Measurements from ENCODE around the gene NOSTRIN. TPM values are rescaled to one million over a fixed set of nuclear protein-coding genes. Genes with fewer than 3 reads are reported as not detected.

NOSTRIN gene
- total and polyA plus RNA-seq, 5 donors: 21.2 to 33.2 (median 26.5) TPM

DNA sequence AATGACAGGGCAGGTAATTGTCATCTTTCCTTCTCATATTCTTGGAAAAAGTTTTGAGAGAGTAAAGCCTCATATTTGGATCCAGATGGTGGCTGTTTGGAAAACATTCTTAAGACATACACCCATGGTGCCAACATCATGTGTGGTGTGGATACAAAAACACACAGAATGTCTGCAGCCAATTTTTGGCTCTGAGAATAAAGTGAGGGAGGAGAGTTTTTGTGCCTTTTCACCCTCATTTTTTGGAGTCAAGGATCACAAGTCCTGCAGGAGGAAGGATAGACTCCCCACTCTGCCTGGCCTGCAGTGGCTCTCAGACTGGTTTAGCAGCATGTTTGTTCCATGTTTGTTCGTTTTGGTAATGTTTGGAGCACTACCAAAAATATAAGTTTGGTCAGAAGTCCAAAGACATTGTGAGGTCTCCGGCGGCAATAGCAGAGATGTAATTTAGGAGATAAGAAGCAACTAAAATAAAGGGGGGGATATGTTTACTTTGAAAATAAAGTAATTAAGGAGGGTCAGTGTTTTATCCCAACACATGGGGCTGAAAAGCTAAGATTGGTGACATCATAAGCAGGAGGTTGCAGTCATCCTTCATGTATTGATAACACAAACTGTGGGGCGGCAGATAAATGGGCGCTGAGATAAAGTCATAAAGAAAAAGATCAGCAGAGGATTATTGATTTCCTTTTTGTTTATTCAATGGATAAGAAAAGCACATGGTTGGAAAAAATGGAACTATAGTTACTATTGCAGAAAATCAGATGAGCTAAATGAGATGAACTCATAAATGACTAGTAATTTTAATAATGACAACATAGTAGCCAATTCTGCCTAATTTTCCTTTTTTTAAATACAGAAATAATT, 655 bp downstream of the NOSTRIN start:
- no peaks in the 10 kb centered on the region for H3K27me3 ChIP-seq (ENCODE audit: control insufficient read depth, insufficient read depth)

DNA sequence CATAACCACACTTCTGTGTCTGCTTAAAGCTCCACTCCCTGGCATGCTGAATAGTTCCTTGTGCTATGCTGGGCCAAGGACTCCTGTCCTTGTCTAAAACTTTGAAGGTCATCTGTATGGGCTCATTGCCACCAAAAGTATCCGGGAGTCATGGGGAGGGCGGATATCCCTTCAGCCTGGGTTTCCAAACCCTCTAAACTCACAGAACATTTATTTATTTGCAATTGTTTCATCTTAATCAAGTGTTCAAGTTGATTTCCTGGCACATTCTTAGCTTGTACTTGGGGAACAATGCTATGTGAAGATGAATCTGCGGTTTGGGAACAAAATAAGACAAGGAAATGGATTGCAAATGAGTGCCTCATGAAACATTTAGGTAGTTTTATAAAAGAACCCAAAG, 1.8 kb downstream of the NOSTRIN start:
- DNase-seq (no peak), ATAC-seq (peak; percentile 82 to 84)
- intact Hi-C loops (cut with DNase I): no loop called here
- peak overlapping the region; percentile 84 for H3K27ac ChIP-seq (ENCODE audit: low read length)
- no peaks in the 10 kb centered on the region for H3K9me3 ChIP-seq (ENCODE audit: control insufficient read depth, low read length)
- H3K27me3 ChIP-seq (ENCODE audit: control insufficient read depth, insufficient read depth): no peaks in the 10 kb centered on the region
- peaks cover 8% of the 10 kb centered on the region for H3K4me1 ChIP-seq (ENCODE audit: control insufficient read depth, insufficient read depth, low read length)
- H3K4me3 ChIP-seq (ENCODE audit: low read length): peak overlapping the region; percentile 67
- 46% methylated on average over 3 of the region's 3 CpGs for WGBS

More for the DNA sequence above, 655 bp downstream of the NOSTRIN start:
- Histone ChIP-seq H3K4me3 (ENCODE audit: low read length) (peak overlapping the region; percentile 72), H3K27ac (ENCODE audit: low read length) (peak overlapping the region; percentile 83), H3K9me3 (ENCODE audit: control insufficient read depth, low read length) (no peaks in the 10 kb centered on the region), H3K4me1 (ENCODE audit: control insufficient read depth, insufficient read depth, low read length) (peaks cover 8% of the 10 kb centered on the region)
- 46% methylated on average over 5 of the region's 5 CpGs for WGBS
- DNase-seq: no peak
- intact Hi-C loops (cut with DNase I): no loop called here
- peak in 1 of 2 donors; percentile 15 for ATAC-seq

DNA sequence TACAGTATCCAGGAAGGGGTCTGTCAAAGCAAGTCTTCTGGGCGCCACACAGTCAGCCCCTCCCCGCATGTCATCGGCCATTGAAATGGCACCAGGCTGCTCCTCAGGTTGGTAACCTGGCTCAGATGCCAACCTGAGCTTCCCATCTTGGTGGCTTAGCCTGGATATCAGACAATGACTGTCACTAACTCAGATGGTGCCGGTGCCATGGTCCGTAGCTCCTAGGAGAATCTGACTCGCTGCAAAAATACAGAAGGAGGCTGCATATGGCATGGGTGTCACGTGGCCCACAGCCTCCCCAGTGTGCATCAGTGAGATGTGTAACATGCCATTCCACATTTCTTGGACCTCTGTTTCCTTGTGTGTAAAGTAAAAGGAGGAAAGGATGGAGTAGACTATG, 3.2 kb downstream of the NOSTRIN start:
- Histone ChIP-seq H3K4me1 (ENCODE audit: control insufficient read depth, insufficient read depth, low read length) (peaks cover 10% of the 10 kb centered on the region), H3K9me3 (ENCODE audit: control insufficient read depth, low read length) (no peaks in the 10 kb centered on the region), H3K27ac (ENCODE audit: low read length) (peak overlapping the region; percentile 2), H3K27me3 (ENCODE audit: control insufficient read depth, insufficient read depth) (no peaks in the 10 kb centered on the region), H3K4me3 (ENCODE audit: low read length) (peak overlapping the region; percentile 7)
- DNase-seq (no peak), ATAC-seq (no peak)
- 87% methylated on average over 7 of the region's 7 CpGs for WGBS
- intact Hi-C loops (cut with DNase I): no loop called here

DNA sequence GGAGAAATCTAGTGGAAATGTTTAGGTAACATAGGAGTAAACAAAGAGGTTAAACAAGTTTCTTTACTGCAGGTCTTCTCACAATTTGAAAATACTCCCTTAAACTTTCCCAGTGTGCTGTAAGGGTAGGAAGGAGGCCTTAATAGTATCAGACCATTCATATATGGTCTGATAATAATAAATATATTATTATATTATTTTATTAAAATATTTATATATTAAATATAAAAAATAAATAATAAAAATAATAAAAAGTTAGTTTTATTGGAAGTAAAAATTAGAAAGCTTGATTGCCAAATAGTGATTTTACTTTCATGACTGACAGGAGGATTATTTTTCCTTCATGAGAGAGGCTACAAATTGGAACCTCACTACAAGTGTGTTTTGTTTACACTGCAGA, 7.1 kb downstream of the NOSTRIN start:
- intact Hi-C loops (cut with DNase I): no loop called here
- ATAC-seq (no peak), DNase-seq (no peak)
- H3K4me3 ChIP-seq (ENCODE audit: low read length): no peak overlapping the region
- no peaks in the 10 kb centered on the region for H3K9me3 ChIP-seq (ENCODE audit: control insufficient read depth, low read length)
- peaks cover 7% of the 10 kb centered on the region for H3K4me1 ChIP-seq (ENCODE audit: control insufficient read depth, insufficient read depth, low read length)
- no peaks in the 10 kb centered on the region for H3K27me3 ChIP-seq (ENCODE audit: control insufficient read depth, insufficient read depth)
- no peak overlapping the region for H3K27ac ChIP-seq (ENCODE audit: low read length)

DNA sequence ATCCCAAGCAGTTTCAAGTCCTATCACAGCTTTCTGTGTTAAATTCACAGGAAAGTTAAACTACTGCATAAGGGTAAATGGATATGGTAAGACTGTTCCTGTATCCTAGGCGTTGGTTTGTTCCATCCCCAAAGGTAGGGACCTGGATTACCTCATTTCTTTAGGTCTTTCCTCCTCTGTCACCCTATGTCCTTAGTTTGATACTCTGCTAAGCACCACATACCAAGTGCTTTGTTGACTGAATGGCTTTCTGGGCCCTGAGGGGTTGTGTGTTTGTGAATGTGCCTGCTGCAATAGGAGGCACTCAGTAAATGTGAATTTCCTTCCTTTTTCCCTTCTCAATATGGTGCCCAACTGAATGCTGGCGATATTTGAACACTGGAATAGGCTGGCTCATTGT, 7.8 kb downstream of the NOSTRIN start:
- DNase-seq (no peak), ATAC-seq (no peak)
- Histone ChIP-seq H3K27me3 (ENCODE audit: control insufficient read depth, insufficient read depth) (no peaks in the 10 kb centered on the region), H3K4me1 (ENCODE audit: control insufficient read depth, insufficient read depth, low read length) (peaks cover 7% of the 10 kb centered on the region), H3K4me3 (ENCODE audit: low read length) (no peak overlapping the region), H3K9me3 (ENCODE audit: control insufficient read depth, low read length) (no peaks in the 10 kb centered on the region), H3K27ac (ENCODE audit: low read length) (peak overlapping the region; percentile 52)
- 92% methylated on average over 2 of the region's 2 CpGs for WGBS
- intact Hi-C loops (cut with DNase I): no loop called here

DNA sequence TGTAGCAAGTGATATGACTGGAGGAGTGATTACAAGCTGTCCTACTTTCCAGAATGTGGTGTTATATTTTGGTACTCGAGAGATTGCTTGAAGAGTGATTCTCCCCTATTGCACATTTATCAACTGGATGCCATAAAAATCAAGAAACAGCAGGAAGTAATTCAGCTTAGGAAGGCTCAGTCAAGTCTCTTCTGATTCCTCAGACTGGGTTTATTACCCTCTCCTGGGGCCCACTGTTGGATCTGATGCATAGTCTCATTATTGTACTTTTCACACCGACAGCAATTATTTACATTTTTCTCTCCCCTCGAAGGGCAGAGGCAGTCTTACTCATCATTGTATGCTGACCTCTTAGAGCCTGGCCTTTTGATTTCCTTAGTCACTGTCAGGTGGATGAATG, 9.3 kb downstream of the NOSTRIN start:
- 62% methylated on average over 3 of the region's 3 CpGs for WGBS
- no peak for DNase-seq
- intact Hi-C loops (cut with DNase I): no loop called here
- Histone ChIP-seq H3K4me3 (ENCODE audit: low read length) (no peak overlapping the region), H3K4me1 (ENCODE audit: control insufficient read depth, insufficient read depth, low read length) (peaks cover 12% of the 10 kb centered on the region), H3K27ac (ENCODE audit: low read length) (no peak overlapping the region), H3K27me3 (ENCODE audit: control insufficient read depth, insufficient read depth) (no peaks in the 10 kb centered on the region), H3K9me3 (ENCODE audit: control insufficient read depth, low read length) (no peaks in the 10 kb centered on the region)
- ATAC-seq: no peak

DNA sequence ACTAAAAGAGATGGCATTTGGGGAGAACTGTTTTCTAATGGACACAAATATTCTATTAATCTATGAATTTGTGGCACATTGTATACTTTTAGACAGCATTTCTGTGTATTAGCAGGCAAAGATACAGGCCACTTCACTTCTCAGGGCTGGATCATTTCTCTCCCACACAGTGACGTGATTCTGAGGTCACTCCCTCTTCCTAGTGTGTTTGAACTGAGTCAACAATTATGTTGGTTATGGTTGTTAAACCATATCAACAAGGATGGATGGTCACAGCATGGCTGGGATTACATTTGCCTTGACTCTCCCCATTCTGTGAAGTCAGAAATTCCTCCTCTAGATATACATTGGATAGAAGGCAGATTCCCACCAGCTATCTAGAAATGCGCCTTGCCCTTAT, 11.6 kb downstream of the NOSTRIN start:
- Histone ChIP-seq H3K27ac (ENCODE audit: low read length) (no peak overlapping the region), H3K27me3 (ENCODE audit: control insufficient read depth, insufficient read depth) (no peaks in the 10 kb centered on the region), H3K4me3 (ENCODE audit: low read length) (no peak overlapping the region), H3K4me1 (ENCODE audit: control insufficient read depth, insufficient read depth, low read length) (peaks cover 7% of the 10 kb centered on the region), H3K9me3 (ENCODE audit: control insufficient read depth, low read length) (no peaks in the 10 kb centered on the region)
- no peak for DNase-seq
- WGBS: 91% methylated on average over 2 of the region's 2 CpGs
- intact Hi-C loops (cut with DNase I): no loop called here
- ATAC-seq: no peak

DNA sequence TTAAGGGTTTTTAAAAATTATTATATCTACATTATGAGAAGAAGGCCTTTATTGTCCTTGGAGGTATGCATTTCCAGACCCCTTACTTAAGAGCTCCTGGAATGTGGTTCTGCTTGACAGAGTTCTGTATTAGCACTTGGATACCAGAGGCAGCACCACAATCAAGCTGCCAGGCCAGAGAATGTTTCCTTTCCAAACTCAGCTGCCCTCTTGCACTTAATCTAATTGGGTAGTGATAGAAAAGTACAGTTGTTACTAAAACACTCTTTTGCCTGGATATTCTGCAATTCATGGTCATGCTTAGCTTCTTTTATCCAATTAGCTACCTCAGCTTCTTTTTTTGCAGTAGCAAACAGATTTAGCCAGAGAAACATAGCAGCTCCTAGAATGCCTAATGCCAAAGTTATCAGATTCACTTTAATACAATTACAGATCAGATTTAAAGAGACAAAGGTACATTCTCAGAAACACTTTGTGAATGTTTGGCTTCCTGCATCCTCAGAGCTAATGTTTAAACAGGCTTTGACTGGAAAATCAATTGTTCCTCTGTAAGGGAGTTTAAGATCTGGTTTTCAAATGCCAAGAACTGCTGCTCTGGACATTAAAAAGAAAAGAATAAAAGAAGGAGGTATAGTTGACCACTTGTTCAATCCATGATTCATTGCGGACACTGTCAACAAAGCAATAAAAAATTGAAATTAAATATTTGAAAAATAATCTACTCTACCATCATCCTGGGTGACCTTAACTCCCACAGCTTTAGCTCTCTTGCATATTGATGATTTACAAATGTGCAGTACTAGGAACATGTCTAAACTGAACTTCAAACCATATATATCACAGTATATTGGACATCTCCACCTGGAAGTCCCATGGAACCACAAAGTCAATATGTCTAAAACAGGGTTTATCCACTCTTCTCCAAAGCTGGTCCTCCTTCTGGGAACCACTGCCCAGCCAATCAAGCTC, 12.8 kb downstream of the NOSTRIN start:
- Histone ChIP-seq H3K4me3 (ENCODE audit: low read length) (no peak overlapping the region), H3K9me3 (ENCODE audit: control insufficient read depth, low read length) (no peaks in the 10 kb centered on the region), H3K27ac (ENCODE audit: low read length) (no peak overlapping the region), H3K27me3 (ENCODE audit: control insufficient read depth, insufficient read depth) (no peaks in the 10 kb centered on the region), H3K4me1 (ENCODE audit: control insufficient read depth, insufficient read depth, low read length) (peaks cover 9% of the 10 kb centered on the region)
- no peak for ATAC-seq
- DNase-seq: no peak
- intact Hi-C loops (cut with DNase I): no loop called here
- 84% methylated on average over 1 of the region's 1 CpG for WGBS

DNA sequence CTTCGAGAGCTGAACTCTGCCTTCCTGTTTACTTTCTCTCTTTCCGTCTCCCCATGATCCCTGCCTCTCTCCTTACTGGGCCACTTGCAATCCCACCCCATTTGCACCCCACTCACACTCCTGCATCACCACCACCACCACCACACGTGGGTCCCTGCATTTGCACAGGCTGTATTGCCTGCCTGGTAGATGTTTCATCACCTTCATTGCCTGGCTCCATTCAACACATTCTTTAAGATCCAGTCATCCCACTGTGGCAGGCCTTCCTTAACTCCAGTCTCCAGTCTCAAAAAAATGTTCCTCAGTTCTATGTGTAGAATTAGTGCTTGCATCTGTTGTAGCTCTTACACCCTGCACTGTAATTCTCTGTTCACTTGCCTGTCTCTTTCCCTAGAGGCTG, 13.9 kb downstream of the NOSTRIN start:
- Histone ChIP-seq H3K27ac (ENCODE audit: low read length) (no peak overlapping the region), H3K4me1 (ENCODE audit: control insufficient read depth, insufficient read depth, low read length) (peaks cover 10% of the 10 kb centered on the region), H3K4me3 (ENCODE audit: low read length) (no peak overlapping the region), H3K9me3 (ENCODE audit: control insufficient read depth, low read length) (no peaks in the 10 kb centered on the region), H3K27me3 (ENCODE audit: control insufficient read depth, insufficient read depth) (no peaks in the 10 kb centered on the region)
- DNase-seq (no peak), ATAC-seq (no peak)
- intact Hi-C loops (cut with DNase I): no loop called here
- 85% methylated on average over 3 of the region's 3 CpGs for WGBS

DNA sequence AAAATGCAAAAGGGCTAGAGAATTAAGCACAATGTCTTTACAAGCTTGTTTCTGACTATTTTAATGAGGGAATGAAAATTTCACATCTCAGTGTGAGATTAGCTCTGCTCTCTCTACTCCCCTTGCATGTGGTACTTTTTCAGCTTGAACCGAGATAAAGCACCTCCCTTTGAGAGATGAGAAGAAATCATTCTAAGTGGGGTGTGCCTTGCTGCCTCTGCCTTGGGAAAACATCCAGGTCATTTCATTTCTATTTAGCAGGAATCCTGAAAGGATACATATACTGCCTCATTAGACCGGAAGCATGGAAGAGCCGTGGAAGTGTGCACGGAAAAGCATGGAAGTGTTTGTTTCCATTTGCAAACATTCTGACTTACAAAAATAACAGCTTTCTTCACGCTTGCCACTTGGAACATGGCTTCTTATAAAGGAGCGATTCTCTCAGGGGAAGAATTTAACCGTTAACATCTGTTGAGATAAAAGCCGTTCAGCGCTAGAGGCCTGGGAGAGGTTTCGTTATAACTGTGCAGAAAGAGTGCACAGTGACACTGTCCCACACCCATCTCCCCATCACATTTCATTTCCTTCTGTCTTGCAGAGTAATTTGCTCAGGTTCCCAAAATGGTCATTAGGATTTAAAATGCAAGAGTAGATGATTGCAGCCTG, 16.7 kb downstream of the NOSTRIN start:
- no peaks in the 10 kb centered on the region for H3K27me3 ChIP-seq (ENCODE audit: control insufficient read depth, insufficient read depth)
- H3K4me3 ChIP-seq (ENCODE audit: low read length): peak overlapping the region; percentile 25
- DNase-seq (no peak), ATAC-seq (peak in 1 of 2 donors; percentile 41)
- intact Hi-C loops (cut with DNase I): no loop called here
- no peaks in the 10 kb centered on the region for H3K9me3 ChIP-seq (ENCODE audit: control insufficient read depth, low read length)
- H3K27ac ChIP-seq (ENCODE audit: low read length): no peak overlapping the region
- WGBS: 20% methylated on average over 10 of the region's 10 CpGs
- peaks cover 10% of the 10 kb centered on the region for H3K4me1 ChIP-seq (ENCODE audit: control insufficient read depth, insufficient read depth, low read length)

All from right cardiac atrium (tissue), 5 donors.